GM12891 (cell line): Measurements from ENCODE around the gene PRDX6.

Source experiments
- POLR2AphosphoS5 ChIP-seq: IDR thresholded peaks from 2 replicates; pipeline ENCODE4 v1.6.1; 2011; ENCODE audit warnings: low read depth, low read length, control low read depth
- TAF1 ChIP-seq: IDR thresholded peaks from 2 replicates; pipeline ENCODE4 v1.6.1; 2011; ENCODE audit warnings: low read depth, low read length, control low read depth

DNA sequence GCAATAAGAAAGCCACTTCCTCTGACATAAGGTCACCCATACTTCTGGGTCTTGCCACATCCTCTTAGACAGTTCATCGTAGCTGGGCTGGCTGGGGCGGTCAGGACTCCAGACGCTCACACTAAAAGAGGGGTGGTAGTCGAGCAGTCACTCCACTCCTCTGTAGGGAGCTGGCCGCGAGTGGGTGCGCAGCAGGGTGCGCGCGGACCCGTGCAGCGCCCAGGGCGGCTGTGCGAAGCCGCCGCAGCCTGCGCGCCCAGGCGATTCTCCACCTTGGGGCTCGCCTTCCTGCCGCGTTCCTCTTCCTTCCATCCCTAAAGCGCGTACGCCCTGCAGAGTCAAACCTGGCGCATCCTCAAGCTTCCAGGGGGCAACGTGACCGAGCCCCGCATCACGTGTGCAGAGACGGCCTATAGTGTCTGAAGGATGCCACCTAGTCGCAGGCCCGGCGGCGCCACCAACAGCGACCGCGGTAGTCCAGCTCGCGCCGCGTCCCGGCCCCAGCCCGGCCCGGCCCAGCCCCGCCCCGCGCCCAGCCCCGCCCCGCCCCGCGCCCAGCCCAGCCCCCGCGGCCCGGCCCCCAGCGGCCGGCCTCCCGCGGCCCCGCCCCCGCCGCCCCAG, 360 bp upstream of the PRDX6 start:
- TF ChIP-seq POLR2AphosphoS5 = no peak; the same call in 1 of the 2 replicates
- TF ChIP-seq TAF1 = 0 out of 2 replicates have a peak, but pooled peaks have one; percentile 44
